HG02870 (cell line): Measurements from ENCODE around the gene AXDND1.
"Not testable (repeated sequence)": the region's sequence is repeated elsewhere in the genome, so short reads cannot be mapped to it uniquely, and the experiment has no call there.

ENCODE experiments used
- ATAC-seq: cut with Tn5 transposase; IDR thresholded peaks from one replicate; pipeline ENCODE4 v1.9.1; 2021; ENCODE audit warnings: mild to moderate bottlenecking, moderate library complexity; ENCODE audit not compliant: unreplicated experiment

Gene AXDND1

DNA sequence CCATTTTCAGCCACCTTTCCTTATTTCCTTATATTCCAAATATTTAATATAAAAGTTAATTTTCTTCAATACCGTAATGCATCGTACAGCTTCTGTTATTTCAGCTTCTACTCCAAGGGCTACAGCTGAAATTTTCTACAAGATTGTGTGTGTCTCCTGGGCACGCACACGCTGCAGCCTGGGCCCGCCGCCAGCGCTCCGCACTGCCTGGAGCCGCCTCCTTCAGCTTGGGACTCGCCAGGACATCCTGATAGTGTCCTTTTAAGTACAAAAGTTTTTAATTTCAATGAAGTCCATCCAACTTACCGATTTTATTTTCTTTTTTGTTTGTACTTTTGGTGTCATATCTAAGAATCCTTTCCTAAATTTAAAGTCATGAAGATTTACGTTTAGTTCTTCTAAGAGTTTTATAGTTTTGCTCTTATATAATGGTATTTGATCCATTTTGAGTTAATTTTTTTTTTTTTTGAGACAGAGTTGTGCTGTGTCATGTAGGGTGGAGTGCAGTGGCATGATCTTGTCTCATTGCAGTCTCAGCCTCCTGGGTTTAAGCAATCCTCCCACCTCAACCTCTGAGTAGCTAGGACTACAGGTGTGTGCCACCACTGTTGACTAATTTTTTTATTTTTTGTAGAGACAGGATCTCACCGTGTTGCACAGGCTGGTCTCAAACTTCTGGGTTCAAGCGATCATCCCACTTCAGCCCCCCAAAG, 82.8 kb downstream of the AXDND1 start:
- ATAC-seq = no peak

DNA sequence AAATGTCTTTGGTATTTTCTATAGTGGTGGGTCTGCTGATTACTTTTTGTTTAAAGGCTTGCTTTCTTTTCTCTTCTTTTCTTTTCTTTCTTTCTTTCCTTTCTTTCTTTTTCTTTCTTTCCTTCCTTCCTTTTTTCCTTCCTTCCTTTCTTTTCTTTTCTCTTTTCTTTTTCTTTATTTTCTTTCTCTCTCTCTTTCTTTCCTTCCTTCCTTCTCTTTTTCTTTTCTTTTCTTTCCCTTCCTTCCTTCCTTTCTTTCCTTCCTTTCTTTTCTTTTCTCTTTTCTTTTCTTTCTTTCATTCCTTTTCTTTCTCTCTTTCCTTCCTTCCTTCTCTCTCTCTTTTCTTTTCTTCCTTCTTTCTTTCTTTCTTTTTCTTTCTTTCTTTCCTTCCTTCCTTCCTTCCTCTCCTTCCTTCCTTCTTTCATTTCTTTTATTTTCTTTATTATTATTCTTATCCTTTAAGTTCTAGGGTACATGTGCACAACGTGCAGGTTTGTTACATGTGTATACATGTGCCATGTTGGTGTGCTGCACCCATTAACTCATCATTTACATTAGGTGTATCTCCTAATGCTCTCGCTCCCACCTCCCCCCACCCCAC, 93.9 kb downstream of the AXDND1 start:
- ATAC-seq = not testable (repeated sequence)

DNA sequence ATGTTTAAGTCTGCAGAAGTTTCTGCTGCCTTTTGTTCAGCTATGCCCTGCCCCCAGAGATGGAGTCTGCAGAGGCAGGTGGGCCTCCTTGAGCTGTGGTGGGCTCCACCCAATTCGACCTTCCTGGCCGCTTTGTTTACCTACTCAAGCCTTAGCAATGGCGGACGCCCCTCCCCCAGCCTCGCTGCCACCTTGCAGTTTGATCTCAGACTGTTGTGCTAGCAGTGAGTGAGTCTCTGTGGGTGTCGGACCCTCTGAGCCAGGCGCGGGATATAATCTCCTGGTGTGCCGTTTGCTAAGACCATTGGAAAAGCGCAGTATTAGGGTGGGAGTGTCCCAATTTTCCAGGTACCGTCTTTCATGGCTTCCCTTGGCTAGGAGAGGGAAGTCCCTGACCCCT, 99.9 kb downstream of the AXDND1 start:
- ATAC-seq = not testable (repeated sequence)

DNA sequence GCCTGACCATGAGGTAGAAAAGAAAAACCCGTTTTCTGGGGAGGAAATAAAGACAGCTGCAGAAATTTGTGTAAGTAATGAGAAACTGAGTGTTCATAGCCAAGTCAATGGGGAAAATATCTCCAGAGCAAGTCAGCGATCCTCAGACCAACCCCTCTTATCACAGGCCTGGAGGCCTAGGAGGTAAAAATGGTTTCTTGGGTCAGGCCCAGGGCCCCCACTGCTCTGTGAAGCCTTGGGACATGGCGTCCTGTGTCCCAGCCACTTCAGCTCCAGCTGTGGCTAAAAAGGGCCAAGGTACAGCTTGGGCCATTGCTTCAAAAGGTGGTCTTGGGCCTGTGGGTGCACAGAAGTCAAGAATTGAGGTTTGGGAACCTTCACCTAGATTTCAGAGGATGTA, 108.9 kb downstream of the AXDND1 start:
- no peak for ATAC-seq

DNA sequence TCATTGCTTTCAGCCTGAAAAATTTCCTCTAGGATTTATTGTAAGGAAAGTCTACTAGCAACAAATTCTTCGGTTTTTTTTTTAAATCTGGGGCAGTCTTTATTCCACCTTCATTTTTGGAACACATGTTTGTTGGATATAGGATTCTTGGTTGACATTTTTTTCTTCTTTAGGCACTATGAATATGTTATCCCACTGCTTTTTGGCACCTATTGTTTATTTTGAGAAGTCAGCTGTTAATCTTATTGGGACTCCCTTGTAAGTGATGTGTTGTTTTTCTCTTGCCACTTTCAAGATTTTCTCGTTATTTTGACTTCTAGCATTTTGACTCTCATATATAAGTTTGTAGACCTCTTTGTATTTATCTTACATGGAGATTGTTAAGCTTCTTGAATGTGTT, 110.7 kb downstream of the AXDND1 start:
- ATAC-seq = no peak

DNA sequence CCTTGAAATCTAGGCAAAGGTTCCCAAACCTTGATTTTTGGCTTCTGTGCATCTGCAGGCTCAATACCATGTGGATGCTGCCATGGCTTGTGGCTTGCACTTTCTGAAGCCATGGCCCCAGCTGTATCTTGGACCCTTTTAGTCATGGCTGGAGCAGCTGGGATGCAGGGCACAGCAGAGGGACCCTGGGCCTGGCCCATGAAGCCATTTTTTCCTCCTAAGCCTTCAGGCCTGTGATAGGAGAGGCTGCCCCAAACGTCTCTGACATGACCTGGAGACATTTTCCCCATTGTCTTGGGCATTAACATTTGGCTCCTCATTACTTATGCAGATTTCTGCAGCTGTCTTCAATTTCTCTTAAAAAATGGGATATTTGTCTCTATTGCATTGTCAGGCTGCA, 112.6 kb downstream of the AXDND1 start:
- ATAC-seq = no peak

DNA sequence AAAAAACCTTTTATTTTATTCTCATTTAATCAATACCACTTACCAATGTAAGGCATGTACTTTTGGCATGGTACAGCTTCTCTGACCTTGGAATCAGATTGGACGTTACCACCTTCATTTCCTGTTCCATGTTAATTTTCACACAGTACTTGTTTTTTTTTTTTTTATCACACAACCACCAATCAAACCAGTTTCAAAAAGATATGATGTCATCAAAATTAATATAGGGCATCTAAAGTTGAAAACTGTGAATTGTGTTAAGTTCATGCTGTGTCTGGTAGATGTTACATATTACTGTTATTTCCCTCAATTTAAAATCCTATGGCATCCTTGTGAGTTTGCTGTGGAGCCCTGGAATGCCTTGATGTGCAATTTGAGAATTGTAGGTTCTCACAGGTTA, 124.8 kb downstream of the AXDND1 start:
- ATAC-seq = no peak

DNA sequence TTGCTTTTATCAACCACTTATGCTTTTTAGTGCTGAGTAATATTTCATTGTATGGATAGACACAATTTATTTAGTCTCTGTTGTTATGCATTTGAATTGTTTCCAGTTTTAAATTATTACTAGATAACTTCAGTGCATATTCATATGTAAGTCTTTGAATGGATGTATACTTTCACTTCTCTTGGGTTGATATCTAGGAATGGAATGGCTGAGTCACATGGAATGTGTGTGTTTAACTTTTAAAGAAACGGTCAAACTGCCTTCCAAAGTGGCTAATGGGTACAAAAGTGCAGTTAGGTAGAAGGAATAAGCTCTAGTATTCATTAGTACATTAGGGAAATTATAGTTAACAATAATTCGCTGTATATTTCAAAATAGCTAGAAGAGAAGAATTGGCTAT, 127.6 kb downstream of the AXDND1 start:
- ATAC-seq = no peak

DNA sequence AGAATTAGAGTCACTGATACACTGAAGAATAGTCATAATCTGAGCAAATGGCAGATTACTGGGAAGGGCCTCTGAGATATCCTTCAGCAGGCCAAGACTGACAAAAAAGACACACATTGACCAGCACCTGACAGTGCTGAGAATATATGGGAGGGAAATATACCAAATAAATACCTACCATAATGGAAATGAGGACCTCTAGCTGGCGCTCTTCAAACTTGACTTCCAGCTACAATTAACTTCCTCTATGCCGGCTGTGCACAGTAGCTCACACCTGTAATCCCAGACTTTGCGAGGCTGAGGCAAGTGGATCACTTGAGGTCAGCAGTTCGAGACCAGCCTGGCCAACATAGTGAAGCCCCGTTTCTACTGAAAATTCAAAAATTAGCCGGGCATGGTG, 140.4 kb downstream of the AXDND1 start:
- ATAC-seq = no peak

DNA sequence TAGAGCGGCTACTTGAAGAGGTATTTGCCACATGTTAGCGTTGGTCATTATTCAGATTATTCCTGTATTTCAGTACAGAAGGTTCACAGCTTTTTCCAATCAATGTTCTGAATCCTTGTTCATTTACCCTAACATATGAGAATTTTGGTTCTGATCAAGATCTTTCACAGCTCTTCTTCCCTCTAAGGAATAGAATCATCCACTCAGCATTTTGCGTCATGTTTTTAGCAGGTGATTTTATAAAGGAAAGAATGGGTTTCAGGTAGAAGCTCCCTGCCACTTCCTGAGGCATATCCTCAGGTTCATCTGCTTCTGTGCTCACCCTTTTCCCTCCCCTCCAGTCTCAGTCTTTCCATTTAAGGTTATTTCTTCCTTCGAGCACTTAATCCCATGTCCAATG, 143.6 kb downstream of the AXDND1 start:
- no peak for ATAC-seq

DNA sequence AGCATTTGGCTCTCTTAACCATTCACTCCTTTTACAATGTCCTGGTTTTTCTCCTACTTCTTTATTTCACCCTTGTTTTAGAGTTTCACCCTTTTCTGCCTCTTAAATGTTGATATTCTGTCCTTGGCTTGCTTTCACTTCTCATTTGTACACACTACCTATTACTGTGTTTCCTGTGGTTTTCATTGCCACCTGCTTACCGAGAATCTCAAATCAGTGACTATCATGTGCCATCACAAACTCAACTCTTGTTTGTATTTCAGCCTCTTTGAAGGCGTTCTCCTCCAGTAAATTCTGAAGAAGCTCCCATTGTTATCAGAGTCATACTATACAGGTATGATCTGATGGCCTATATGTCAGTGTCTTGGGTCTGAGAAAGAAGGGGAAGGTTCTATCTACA, 144.3 kb downstream of the AXDND1 start:
- ATAC-seq = peak; percentile 66

DNA sequence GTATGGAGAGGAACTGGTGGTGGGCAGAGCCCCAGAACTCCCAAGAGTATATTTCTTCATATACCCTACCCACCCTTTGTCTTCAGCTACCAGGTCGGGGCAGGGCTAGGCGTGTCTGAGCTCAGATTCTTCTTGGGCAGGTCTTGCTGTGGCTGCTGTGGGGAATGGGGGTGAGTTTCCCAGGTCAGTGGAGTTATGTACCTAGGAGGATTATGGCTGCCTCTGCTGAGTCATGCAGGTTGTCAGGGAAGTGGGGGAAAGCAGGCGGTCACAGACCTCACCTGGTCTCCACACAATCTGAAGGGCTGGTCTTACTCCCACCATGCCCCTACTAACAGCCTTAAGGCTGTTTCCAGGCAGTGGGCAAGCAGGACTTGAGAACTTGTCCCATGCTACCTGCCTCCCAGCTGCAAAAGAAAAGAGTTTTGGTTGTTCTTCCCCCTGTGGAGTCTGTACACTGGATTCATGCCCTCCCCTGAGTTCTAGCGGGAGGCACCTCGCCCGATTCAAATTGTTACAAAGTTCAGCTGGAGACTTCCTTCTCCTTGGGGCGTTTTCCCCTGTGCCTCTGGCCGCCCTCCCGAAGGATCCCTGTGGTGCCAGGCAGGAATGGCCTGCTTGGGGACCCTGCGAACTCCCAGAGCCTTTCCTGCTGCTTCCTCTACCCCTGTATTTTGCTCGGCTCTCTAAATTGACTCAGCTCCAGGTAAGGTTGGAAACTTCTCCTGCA, 151.4 kb downstream of the AXDND1 start:
- no peak for ATAC-seq

DNA sequence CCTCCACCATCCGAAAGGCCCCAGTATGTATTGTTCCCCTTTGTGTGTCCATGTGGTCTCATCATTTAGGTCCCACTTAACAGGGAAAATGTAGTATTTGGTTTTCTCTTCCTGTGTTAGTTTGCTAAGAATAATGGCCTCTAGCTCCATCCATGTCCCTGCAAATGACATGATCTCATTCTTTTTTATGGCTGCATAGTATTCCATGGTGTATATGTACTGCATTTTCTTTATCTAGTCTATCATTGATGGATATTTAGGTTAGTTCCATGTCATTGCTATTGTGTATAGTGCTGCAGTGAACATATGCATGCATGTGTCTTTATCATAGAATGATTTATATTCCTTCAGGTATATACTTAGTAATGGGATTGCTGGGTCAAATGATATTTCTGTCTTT, 152.8 kb downstream of the AXDND1 start:
- not testable (repeated sequence) for ATAC-seq

DNA sequence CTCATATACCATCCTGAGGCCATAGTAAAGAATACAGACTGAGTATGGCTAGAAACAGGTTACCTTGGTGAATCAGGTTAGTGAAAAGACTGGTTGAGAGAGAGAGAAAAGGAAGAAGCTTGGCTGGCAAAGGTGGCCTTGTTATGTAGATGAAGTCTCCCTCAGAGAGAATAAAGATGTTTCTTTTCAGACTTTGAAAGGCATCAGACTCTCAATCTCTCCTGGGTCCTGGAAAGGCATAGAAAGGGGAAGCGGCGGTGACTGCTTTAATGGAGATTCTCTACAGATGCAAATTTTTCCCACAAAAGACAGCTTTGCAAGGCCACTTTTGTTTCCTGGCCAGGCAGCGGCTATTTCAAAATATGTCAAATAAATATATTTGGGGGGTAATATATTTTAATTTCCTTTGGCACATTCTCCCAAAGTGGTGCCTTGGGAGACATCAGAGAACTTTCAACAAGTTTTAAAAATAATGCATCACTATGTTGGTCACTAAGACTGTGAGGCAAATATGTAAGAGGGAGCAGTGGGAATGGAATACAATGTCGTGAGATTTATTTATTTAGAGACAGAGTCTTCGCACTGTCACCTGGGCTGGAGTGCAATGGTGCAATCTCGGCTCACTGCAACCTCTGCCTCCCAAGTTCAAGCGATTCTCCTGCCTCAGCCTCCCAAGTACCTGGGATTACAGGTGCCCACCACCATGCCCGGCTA, 163.9 kb downstream of the AXDND1 start:
- ATAC-seq = no peak

DNA sequence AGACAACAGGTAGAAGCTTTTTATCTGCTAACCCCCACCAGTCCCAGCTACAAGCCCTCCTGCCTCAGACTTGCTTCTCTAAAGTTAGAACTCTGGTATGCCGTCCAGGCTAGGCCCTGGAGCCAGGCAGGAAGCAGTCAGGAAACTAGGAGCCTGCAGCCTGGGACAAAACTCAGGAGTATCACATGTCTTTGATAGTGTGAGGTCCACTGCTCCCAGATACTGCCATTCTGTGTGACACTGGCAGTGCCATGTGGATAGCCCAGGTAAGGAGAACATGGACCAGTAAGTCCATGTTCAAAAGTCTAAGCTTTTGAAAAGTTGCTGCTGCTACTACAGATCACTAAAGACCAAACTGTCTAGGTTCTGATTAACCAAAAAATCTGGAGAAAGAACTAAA, 164.6 kb downstream of the AXDND1 start:
- ATAC-seq = no peak

DNA sequence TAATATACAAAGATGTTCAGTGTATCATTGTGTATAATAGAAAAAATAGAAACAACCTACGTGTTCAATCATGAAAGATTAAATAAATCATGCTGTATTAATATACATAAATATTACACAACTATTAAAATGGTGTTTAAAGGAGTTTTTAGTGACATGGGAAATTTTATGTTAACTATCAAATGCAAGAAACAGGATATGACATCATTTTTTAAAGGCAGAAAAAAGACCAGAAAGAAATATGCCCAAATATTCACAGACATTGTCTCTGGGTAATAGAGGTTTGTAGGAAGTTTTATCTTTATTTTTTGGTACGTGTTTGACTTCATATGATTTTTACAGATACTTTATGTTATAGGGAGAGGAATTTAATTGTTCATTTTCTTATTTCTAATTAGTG, 176.0 kb downstream of the AXDND1 start:
- no peak for ATAC-seq

DNA sequence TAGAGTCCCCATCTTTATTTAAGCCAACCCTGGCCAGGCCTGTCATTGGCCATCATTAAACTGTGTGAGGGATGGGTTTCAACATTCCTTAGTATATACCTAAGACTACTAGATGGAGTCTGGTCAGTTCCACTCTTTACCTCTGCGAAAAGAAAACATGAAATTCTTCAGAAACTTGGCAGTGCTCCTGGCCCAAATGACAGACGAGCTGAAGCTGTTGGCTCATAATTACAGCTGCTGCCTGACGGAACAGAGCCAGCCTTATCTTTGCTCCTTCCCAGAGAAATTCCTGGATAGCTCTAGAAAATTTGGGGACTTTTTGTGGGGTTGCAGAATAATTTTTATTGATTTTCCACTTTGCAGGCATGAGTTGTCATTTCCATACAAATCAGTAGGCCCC, 179.6 kb downstream of the AXDND1 start:
- ATAC-seq = no peak

DNA sequence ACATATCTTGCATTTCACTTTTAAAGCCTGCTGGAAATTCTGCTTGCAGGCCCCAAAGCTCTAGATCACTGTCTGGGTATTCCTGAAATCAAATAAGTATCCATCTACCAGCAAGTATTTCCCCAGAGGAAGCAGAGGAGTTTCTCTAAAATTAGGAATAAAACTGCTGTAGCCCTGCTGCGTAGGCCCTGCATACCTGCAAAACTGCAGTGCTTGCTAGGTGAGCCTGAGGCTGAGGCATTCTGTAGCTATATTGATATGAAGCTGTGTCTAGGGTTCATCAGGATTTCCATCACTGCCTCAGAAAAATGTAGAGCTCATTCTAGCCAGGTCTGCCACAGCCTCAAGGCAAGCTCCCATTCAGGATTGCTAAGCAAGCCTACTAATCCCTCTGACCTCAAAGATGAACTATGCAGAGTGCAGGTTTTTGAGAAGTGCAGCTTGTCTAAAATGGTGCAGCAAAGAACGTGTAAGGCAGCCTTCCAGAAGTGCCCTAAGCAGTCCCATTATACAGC, 181.3 kb downstream of the AXDND1 start:
- no peak for ATAC-seq

DNA sequence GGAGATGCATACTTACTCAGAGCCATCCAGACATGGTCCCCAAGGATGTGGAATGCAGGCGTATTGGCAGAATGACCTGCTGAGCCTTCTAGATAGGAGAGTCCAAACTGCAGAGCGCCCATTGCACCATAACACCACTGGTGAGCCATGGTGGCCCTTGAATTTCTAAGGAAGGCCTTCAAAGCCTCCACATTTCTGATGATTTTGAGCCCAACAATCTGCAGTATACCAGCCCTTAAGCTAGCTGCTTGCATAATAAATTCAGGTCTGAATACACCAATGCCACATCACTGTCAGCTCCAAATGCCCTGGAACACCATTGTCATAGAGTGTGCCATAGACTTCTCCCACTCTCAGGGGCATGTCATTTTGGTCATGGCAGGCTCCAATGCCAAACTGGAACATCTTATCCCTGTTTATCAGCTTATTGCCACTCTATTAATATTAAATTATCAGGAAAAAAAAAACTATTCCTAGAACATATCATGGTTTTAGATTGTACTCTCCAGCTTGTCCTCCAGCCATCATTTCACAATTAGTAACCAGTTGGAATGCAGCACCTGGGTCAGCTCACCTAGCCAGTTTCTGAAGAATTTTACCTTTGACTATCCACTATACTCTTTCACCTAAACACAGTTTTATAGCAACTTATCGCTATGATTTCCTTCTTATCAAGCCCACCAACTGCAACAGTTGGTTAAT, 183.0 kb downstream of the AXDND1 start:
- no peak for ATAC-seq

DNA sequence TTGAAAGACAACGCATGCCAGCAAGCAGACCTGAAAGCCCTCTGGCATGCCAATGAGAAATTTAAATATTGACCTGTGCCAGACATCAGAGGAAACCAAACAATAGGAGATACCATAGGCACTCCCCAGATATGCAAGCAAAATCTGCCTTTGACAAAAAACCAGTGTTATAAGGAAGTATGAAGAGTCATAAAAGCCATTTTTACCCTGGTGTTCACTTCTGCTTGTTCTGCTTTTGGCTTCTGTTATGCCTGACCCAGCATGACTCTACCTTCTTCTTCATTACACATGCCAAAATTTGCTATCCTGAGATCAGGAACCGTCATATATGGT, 183.6 kb downstream of the AXDND1 start:
- no peak for ATAC-seq
